ENCODE measurements around the gene KCNQ5.

- TF ChIP-seq, protein P1, sequence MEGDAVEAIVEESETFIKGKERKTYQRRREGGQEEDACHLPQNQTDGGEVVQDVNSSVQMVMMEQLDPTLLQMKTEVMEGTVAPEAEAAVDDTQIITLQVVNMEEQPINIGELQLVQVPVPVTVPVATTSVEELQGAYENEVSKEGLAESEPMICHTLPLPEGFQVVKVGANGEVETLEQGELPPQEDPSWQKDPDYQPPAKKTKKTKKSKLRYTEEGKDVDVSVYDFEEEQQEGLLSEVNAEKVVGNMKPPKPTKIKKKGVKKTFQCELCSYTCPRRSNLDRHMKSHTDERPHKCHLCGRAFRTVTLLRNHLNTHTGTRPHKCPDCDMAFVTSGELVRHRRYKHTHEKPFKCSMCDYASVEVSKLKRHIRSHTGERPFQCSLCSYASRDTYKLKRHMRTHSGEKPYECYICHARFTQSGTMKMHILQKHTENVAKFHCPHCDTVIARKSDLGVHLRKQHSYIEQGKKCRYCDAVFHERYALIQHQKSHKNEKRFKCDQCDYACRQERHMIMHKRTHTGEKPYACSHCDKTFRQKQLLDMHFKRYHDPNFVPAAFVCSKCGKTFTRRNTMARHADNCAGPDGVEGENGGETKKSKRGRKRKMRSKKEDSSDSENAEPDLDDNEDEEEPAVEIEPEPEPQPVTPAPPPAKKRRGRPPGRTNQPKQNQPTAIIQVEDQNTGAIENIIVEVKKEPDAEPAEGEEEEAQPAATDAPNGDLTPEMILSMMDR (IDR thresholded peaks at IDR 0.05) = no peak
- TF ChIP-seq POLR2A (IDR thresholded peaks at IDR 0.05) = no peak
- TF ChIP-seq POLR2AphosphoS5 (IDR thresholded peaks at IDR 0.05; ENCODE audit: insufficient read depth in 1 of 2, low read depth in 1 of 2) = no peak
These were observed 442.4 kb downstream of the KCNQ5 start for GRCh38 chr6:73064266-73064665.

Measured in vagina (tissue), 2 donors.